ENCODE data around the gene RHAG. TPM values are rescaled to one million over a fixed set of nuclear protein-coding genes. Genes with fewer than 3 reads are reported as not detected.

Gene RHAG
- total RNA-seq, 2 donors from 2014 or later, result not detected

Other genes with a start within 250 kb of the RHAG start
- gene MMUT, start 173.6 kb downstream of the RHAG start, total RNA-seq, result 10 to 100 TPM; 14.3 to 24.6 TPM
- 10 to 100 TPM; 12.3 to 17.4 TPM for gene CENPQ, start 173.5 kb downstream of the RHAG start, total RNA-seq
- gene GLYATL3, start 136.9 kb downstream of the RHAG start, total RNA-seq, result not detected
- under 1 TPM in 1 of 2 donors, not detected in 1; 0.35 TPM for gene C6orf141, start 86.2 kb downstream of the RHAG start, total RNA-seq
- not detected for gene CRISP2, start 76.7 kb upstream of the RHAG start, total RNA-seq
- gene CRISP3, start 107.5 kb upstream of the RHAG start, total RNA-seq, result not detected
- gene PGK2, start 150.4 kb upstream of the RHAG start, total RNA-seq, result not detected
- gene CRISP1, start 229.7 kb upstream of the RHAG start, total RNA-seq, result not detected

Measured in activated naive CD4-positive, alpha-beta T cell treated with anti-CD3 and anti-CD28 coated beads, Interleukin-2, amount 50 U/mL, for 72 hours (primary cell).